ENCODE measurements around the gene CAPN15.

- TF ChIP-seq EP300 (IDR thresholded peaks at IDR 0.05; ENCODE audit: borderline replicate concordance) (no peak), RAD21 (IDR thresholded peaks at IDR 0.05; ENCODE audit: low read depth) (no peak)
Observed at GRCh38 chr16:553601-554296, 26.2 kb downstream of the CAPN15 start.

Data from Ishikawa (cell line).